MM.1S (cell line): ENCODE results near the gene GZMM.

ENCODE experiments used
- DNase-seq: peaks from one replicate; pipeline ENCODE4 v3.0.0-alpha.2; 2015
- H2AFZ ChIP-seq: fragments of 300-600 bp; sonication (generic); 2 replicates; pipeline ENCODE4 v1.6.0; 2016; ENCODE audit warnings: antibody characterized with exemption, low read length
- H3F3A ChIP-seq: fragments of 300-600 bp; sonication (generic); 2 replicates; pipeline ENCODE4 v1.6.1; 2016; ENCODE audit warnings: mild to moderate bottlenecking, antibody characterized with exemption, low read length, moderate library complexity, mixed read lengths; ENCODE audit not compliant: insufficient read depth
- H3K27ac ChIP-seq: fragments of 300-600 bp; sonication (generic); 2 replicates; pipeline ENCODE4 v1.5.1; 2016; ENCODE audit warnings: mild to moderate bottlenecking, low read length
- H3K27me3 ChIP-seq: fragments of 300-600 bp; sonication (generic); replicated peaks from 2 replicates; pipeline ENCODE4 v1.6.0; 2016; ENCODE audit warnings: low read length; ENCODE audit not compliant: insufficient read depth
- H3K36me3 ChIP-seq: fragments of 300-600 bp; sonication (generic); replicated peaks from 2 replicates; pipeline ENCODE4 v1.6.1; 2016; ENCODE audit warnings: mild to moderate bottlenecking, low read length, mixed read lengths; ENCODE audit not compliant: insufficient read depth
- H3K4me1 ChIP-seq: fragments of 300-600 bp; sonication (generic); 2 replicates; pipeline ENCODE4 v1.6.1; 2016; ENCODE audit warnings: low read length, mixed read lengths
- H3K4me2 ChIP-seq: fragments of 300-600 bp; sonication (generic); 2 replicates; pipeline ENCODE4 v1.6.0; 2016; ENCODE audit warnings: low read depth, low read length
- H3K4me3 ChIP-seq: fragments of 300-600 bp; sonication (generic); 2 replicates; pipeline ENCODE4 v1.5.1; 2016; ENCODE audit warnings: low read length, mixed read lengths
- H3K79me2 ChIP-seq: fragments of 300-600 bp; sonication (generic); 2 replicates; pipeline ENCODE4 v1.6.1; 2016; ENCODE audit warnings: mixed run types, low read length, mixed read lengths
- H3K9ac ChIP-seq: fragments of 300-600 bp; sonication (generic); 2 replicates; pipeline ENCODE4 v1.6.1; 2016; ENCODE audit warnings: low read length, mixed read lengths
- H3K9me2 ChIP-seq: fragments of 300-600 bp; sonication (generic); replicated peaks from 2 replicates; pipeline ENCODE4 v1.6.1; 2016; ENCODE audit warnings: mild to moderate bottlenecking, low read length, mixed read lengths; ENCODE audit not compliant: insufficient read depth
- H3K9me3 ChIP-seq: fragments of 300-600 bp; sonication (generic); replicated peaks from 2 replicates; pipeline ENCODE4 v1.6.1; 2016; ENCODE audit warnings: mild to moderate bottlenecking, low read length, mixed read lengths; ENCODE audit not compliant: insufficient read depth
- H4K20me1 ChIP-seq: fragments of 300-600 bp; sonication (generic); 2 replicates; pipeline ENCODE4 v1.6.1; 2016; ENCODE audit warnings: mild to moderate bottlenecking, low read length, moderate library complexity, mixed read lengths; ENCODE audit not compliant: insufficient read depth
- CTCF ChIP-seq: fragments of 300-600 bp; sonication (generic); IDR thresholded peaks from 2 replicates; pipeline ENCODE4 v1.5.1; 2016; ENCODE audit warnings: antibody characterized with exemption, low read length, mixed read lengths
- EZH2 ChIP-seq: fragments of 300-600 bp; sonication (generic); optimal IDR thresholded peaks from 2 replicates; pipeline ENCODE3; 2017; ENCODE audit warnings: low read depth, mild to moderate bottlenecking, antibody characterized with exemption, low read length, mixed read lengths
- EZH2phosphoT487 ChIP-seq: fragments of 300-600 bp; sonication (generic); IDR thresholded peaks from 2 replicates; pipeline ENCODE4 v1.6.1; 2018; ENCODE audit warnings: antibody characterized with exemption, low read length

Gene GZMM

GRCh38 chr19:592101-592500, 48.2 kb downstream of the GZMM start:
- TF ChIP-seq EZH2 (no peak), EZH2phosphoT487 (no peak), CTCF (no peak)
- Histone ChIP-seq H3K36me3 (no peaks in the 10 kb centered on the region), H3K9me3 (no peaks in the 10 kb centered on the region), H3K9ac (no peak overlapping the region), H3K4me2 (no peak overlapping the region), H3K9me2 (no peaks in the 10 kb centered on the region), H2AFZ (no peak overlapping the region), H4K20me1 (no peaks in the 10 kb centered on the region), H3F3A (no peaks in the 10 kb centered on the region), H3K4me1 (no peaks in the 10 kb centered on the region), H3K27ac (no peak overlapping the region), H3K79me2 (no peaks in the 10 kb centered on the region), H3K4me3 (no peak overlapping the region), H3K27me3 (peaks cover 79% of the 10 kb centered on the region)
- DNase-seq, result no peak

GRCh38 chr19:593055-593454, 49.2 kb downstream of the GZMM start:
- H3K4me1 ChIP-seq, result no peaks in the 10 kb centered on the region
- no peak overlapping the region for H3K9ac ChIP-seq
- H3K36me3 ChIP-seq, result no peaks in the 10 kb centered on the region
- no peak overlapping the region for H2AFZ ChIP-seq
- H3K9me2 ChIP-seq, result no peaks in the 10 kb centered on the region
- H3K27me3 ChIP-seq, result peaks cover 82% of the 10 kb centered on the region
- no peaks in the 10 kb centered on the region for H3F3A ChIP-seq
- no peak for DNase-seq
- no peaks in the 10 kb centered on the region for H3K9me3 ChIP-seq
- no peak overlapping the region for H3K4me3 ChIP-seq
- H3K27ac ChIP-seq, result no peak overlapping the region
- no peak overlapping the region for H3K4me2 ChIP-seq
- no peaks in the 10 kb centered on the region for H3K79me2 ChIP-seq
- no peak for TF ChIP-seq EZH2
- TF ChIP-seq EZH2phosphoT487, result no peak
- no peak for TF ChIP-seq CTCF
- H4K20me1 ChIP-seq, result no peaks in the 10 kb centered on the region

GRCh38 chr19:593505-593904, 49.7 kb downstream of the GZMM start:
- Histone ChIP-seq H3K36me3 (no peaks in the 10 kb centered on the region), H3K9me2 (no peaks in the 10 kb centered on the region), H3K27ac (no peak overlapping the region), H3K4me1 (no peaks in the 10 kb centered on the region), H3K27me3 (peaks cover 82% of the 10 kb centered on the region), H3K9ac (no peak overlapping the region), H3K4me3 (no peak overlapping the region), H3K4me2 (no peak overlapping the region), H2AFZ (no peak overlapping the region), H4K20me1 (no peaks in the 10 kb centered on the region), H3F3A (no peaks in the 10 kb centered on the region), H3K79me2 (no peaks in the 10 kb centered on the region), H3K9me3 (no peaks in the 10 kb centered on the region)
- no peak for DNase-seq
- TF ChIP-seq EZH2phosphoT487 (no peak), CTCF (no peak), EZH2 (no peak)
